Fibroblast of villous mesenchyme (primary cell): ENCODE data around the gene OR8B3. TPM values are rescaled to one million over a fixed set of nuclear protein-coding genes. Genes with fewer than 3 reads are reported as not detected.

Experiments used
- DNase-seq: peaks from one replicate; pipeline ENCODE4 v3.0.0-alpha.2; 2010; ENCODE audit warnings: low read depth
- H3K4me3 ChIP-seq: 2 replicates; pipeline ENCODE4 v1.5.1; 2011; ENCODE audit warnings: low read depth, mild to moderate bottlenecking, low read length
- CTCF ChIP-seq: IDR thresholded peaks from 2 replicates; pipeline ENCODE4 v1.5.1; 2012; ENCODE audit warnings: low read depth, mild to moderate bottlenecking, low read length; ENCODE audit not compliant: insufficient read depth
- total RNA-seq: library from RNA; depleted of rRNA; stranded (reverse); fragments of >200 nt; gene quantifications from 2 replicates; pipeline ENCODE4 v1.2.3, GENCODE V29; 2012

The OR8B3 gene
- total RNA-seq, 1 donor = not detected

- no peak for TF ChIP-seq CTCF
- DNase-seq = no peak
Measured at GRCh38 chr11:124440608-124441007, 41.8 kb upstream of the OR8B3 start.

GRCh38 chr11:124434699-124435098, 35.9 kb upstream of the OR8B3 start:
- TF ChIP-seq CTCF = no peak
- H3K4me3 ChIP-seq = no peak overlapping the region
- DNase-seq = no peak

More at GRCh38 chr11:124440608-124441007, 41.8 kb upstream of the OR8B3 start:
- H3K4me3 ChIP-seq = no peak overlapping the region

- DNase-seq = no peak
- no peak overlapping the region for H3K4me3 ChIP-seq
- TF ChIP-seq CTCF = no peak
Measured at GRCh38 chr11:124429599-124429998, 30.8 kb upstream of the OR8B3 start.

- no peak within 1 kb of the TSS for H3K4me3 ChIP-seq
- TF ChIP-seq CTCF = no peak
- DNase-seq = no peak
Measured at GRCh38 chr11:124424384-124424921, 25.6 kb upstream of the OR8B3 start, which contains the start of gene OR8B4. OR8B4 (minus strand) TSS chr11:124424871; CDS start chr11:124424871, 0 bp downstream.

- no peak overlapping the region for H3K4me3 ChIP-seq
- no peak for DNase-seq
- no peak for TF ChIP-seq CTCF
Measured at GRCh38 chr11:124421043-124421442, 22.2 kb upstream of the OR8B3 start.

GRCh38 chr11:124415356-124415923, 16.6 kb upstream of the OR8B3 start:
- TF ChIP-seq CTCF = peak; percentile 55
- DNase-seq = peak; percentile 55
- no peak overlapping the region for H3K4me3 ChIP-seq

GRCh38 chr11:124409906-124410305, 11.1 kb upstream of the OR8B3 start:
- TF ChIP-seq CTCF = no peak
- DNase-seq = no peak
- no peak overlapping the region for H3K4me3 ChIP-seq
